Amniotic epithelial cell (primary cell): Measurements from ENCODE around the gene SLC6A16.
"Not testable (repeated sequence)": the region's sequence is repeated elsewhere in the genome, so short reads cannot be mapped to it uniquely, and the experiment has no call there.

ENCODE experiments used
- DNase-seq: peaks from one replicate; pipeline ENCODE4 v3.0.0-alpha.2; 2010; ENCODE audit warnings: low read depth

Gene SLC6A16

GRCh38 chr19:49324801-49325576 lies at the start of gene SLC6A16:
Gene SLC6A16 (minus strand): TSS chr19:49325191. CDS start chr19:49311347, 13,844 bp downstream.
- DNase-seq, result no peak

GRCh38 chr19:49373174-49373573 lies 48.2 kb upstream of the SLC6A16 start:
- DNase-seq, result not testable (repeated sequence)

GRCh38 chr19:49371184-49371583 lies 46.2 kb upstream of the SLC6A16 start:
- DNase-seq, result no peak

DNA sequence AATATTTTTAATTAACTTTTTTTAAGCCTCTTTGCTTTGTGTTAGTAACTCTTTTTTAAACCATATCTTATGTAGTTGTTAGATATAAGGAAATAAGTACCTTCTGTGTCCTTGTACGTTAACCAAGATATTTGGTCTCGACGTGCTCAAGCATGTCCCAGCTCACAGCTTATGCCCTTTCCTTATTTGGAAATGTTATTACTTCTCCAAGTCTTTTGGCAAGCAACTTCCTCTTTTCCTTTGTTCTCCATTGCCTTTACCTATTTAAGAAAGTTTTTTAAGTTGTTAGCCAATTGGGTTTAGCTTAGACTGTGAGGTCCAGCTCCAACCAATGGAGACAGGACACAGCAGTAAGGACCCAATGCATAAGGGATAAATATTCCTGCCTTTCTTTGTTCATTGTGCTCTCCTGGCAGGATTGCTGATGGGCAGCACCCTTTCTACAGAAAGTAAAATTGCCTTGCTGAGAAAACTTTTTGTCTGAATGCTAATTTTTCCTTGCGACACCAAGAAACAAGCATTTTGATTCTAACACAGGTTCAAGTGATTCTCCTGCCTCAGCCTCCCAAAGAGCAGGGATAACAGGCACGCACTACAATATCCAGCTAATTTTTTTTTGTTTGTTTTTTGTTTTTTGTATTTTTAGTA lies 43.8 kb upstream of the SLC6A16 start:
- no peak for DNase-seq

DNA sequence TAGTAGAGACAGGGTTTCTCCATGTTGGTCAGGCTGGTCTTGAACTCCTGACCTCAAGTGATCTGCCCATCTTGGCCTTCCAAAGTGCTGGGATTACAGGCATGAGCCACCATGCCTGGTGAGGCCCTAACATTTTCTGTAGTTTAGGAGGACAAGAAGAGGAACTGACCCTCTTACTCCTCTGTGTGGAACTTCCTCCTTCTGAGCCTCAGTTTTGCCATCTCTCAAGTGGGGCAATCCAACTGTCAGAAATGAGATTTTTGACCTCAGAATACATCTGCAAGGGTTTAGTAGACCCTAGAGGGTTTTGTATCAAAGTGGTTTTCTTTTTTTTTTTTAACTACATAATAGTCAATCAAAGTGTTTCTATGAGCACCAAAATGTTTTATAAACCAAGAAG lies 41.1 kb upstream of the SLC6A16 start:
- DNase-seq, result no peak

DNA sequence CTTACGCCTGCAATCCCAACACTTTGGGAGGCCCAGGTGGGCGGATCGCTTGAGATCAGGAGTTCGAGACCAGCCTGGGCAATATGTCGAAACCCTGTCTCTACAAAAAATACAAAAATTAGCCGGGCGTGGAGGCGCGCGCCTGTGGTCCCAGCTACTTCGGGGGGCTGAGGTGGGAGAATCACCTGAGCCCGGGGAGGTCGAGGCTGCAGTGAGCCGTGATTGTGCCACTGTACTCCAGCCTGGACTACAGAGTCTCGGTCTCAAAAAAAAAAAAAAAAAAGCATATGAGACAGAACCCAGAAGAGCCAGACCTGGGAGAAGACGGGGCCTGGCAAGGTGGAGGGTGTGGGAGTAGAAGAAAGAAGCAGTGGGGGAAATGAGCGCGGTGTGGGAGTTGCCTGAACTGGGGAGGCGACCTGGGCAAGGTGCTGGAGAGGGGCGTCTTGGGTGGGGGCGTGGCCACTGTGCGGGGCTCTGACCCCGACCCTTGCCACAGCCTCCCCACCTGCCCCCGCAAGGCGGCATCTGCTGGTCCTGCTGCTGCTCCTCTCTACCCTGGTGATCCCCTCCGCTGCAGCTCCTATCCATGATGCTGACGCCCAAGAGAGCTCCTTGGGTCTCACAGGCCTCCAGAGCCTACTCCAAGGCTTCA lies 39.2 kb upstream of the SLC6A16 start:
- no peak for DNase-seq

DNA sequence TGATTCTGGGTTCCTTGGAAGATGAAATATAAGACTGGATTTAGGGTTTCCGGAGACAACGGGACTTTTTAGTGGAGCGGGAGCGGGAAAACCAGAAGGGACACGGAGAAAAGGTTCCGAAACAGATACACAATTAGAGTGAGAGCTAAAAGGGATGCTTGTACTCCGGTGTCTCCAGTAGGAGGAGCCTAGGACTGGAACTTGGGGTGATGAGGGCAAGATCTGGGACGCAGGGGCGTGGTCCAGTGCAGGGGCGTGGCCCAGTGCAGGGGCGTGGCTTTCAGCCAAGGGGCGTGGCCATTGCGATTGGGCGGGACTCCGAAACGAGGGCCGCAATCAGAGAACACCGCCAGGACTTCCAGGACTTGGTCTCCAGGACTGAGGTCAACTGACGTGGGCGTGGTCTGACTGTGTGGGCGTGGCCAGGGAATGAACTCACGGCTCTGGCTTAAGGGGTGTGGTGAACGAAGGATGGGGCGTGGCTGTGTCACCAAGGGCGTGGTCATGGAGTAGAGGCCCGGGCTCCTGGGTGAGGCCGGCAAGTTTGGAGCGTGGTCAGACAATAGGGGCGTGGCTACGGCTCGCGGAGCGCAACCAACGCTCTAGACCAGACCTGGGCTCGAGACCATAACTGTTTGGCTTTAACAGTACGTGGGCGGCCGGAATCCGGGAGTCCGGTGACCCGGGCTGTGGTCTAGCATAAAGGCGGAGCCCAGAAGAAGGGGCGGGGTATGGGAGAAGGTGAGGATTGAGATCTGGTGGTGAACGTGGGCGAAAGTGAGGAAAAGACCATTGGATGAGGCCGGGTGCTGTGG lies 38.5 kb upstream of the SLC6A16 start, which contains the start of gene DKKL1:
Gene DKKL1 (plus strand): TSS at position 610 of the 815 bp plus-strand sequence. CDS start 122 bp downstream, at position 732.
- peak; percentile 99 for DNase-seq

DNA sequence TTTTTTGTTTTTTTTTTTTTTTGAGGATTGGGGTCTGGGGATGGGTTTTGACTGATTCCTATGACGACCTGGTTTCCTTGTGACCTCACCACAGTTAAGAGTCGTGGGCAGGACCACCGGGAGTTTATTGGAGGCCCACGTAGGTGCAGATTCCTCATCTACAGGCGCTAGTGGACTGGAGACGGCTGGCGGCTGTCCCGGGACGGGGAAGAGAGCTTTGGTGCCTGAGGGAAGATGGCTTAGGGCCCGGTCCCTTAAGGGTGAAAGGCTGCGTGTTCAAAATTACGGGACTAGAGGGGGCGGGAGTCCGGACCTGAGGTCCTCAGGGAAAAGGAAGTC lies 37.9 kb upstream of the SLC6A16 start:
- peak; percentile 24 for DNase-seq

- DNase-seq, result peak; percentile 19
Measured at GRCh38 chr19:49362048-49362928, 37.3 kb upstream of the SLC6A16 start, which contains the start of gene TEAD2. Gene TEAD2 (minus strand): TSS chr19:49362416. CDS start chr19:49360075, 2,341 bp downstream.

GRCh38 chr19:49361438-49362047 lies 36.6 kb upstream of the SLC6A16 start:
- peak; percentile 76 for DNase-seq

DNA sequence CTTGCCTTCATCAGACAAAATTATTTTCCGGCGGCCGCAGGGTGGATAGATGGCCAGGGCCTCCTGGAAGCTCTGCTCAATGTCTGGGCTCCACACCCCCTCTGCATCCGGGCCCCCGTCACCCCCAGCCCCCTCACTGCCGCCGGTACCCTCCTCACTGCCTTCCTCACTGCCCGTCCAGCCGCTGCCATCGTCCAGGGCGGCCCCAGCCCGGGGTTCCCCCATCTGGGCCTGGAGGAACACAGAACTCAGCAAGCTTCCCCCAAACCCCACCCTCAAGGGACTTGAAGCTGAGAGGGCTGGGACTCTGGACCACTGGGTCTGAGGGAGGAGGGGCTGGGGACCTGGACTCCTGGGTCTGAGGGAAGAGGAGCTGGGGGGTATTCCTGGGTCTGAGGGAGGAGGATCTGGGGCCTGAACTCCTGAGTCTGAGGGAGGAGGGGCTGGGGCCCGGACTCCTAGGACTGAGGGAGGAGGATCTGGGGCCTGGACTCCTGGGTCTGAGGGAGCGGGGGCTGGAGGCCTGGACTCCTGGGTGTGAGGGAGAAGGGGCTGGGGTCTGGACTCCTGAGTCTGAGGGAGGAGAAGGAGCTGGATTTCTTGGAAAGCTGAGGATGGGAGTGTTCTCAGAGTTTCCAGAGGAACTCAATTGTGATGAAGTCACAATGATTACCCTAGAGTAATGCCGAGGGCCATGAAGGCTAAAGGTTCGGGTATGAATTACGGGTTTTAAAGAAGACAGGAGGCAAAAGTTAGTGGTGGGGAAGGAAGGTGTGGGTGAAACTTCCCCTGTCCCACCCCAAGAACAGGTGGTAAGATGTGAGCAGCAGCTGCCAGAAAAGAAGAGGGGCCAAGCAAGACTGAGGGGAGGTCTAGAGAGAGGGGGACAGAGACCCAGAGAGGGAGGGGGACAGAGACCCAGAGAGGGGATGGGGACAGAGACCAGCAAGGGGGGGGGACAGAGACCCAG lies 35.1 kb upstream of the SLC6A16 start:
- DNase-seq, result no peak

DNA sequence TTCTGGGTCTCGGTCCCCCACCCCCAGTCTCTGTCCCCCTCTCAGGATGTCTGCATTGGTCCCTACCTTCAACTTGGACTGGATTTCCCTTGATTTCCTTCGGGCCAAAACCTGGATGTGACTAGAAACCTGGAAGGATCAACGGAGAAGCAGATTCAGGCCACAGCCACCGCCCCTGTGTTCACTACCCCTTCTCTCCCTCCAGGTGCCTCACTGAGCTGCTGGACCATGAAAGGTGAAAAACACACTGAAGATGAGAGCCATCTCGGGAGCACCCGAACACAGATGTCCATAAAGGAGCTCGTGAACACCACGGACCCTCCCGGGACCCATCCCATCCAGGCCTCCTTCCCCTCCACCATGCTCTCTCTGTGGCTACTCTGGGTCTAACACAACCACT lies 32.2 kb upstream of the SLC6A16 start:
- DNase-seq, result no peak

GRCh38 chr19:49356382-49356781 lies 31.4 kb upstream of the SLC6A16 start:
- DNase-seq, result peak; percentile 11

- peak; percentile 31 for DNase-seq
Measured at GRCh38 chr19:49355909-49356353, 30.9 kb upstream of the SLC6A16 start.

- DNase-seq, result no peak
Measured at GRCh38 chr19:49349567-49349966, 24.6 kb upstream of the SLC6A16 start.

GRCh38 chr19:49348305-49349189 lies 23.6 kb upstream of the SLC6A16 start:
- no peak for DNase-seq

- DNase-seq, result peak; percentile 79
Measured at GRCh38 chr19:49347835-49348234, 22.8 kb upstream of the SLC6A16 start.

- DNase-seq, result no peak
Measured at GRCh38 chr19:49347191-49347590, 22.2 kb upstream of the SLC6A16 start.
